ENCODE data around the gene SYNE1. TPM values are rescaled to one million over a fixed set of nuclear protein-coding genes. Genes with fewer than 3 reads are reported as not detected.
A peak's percentile ranks its signal among the peaks of the same experiment; 100 is the strongest.

Gene SYNE1
- total RNA-seq, 1 donor from 2014 or later, result 233 TPM

DNA sequence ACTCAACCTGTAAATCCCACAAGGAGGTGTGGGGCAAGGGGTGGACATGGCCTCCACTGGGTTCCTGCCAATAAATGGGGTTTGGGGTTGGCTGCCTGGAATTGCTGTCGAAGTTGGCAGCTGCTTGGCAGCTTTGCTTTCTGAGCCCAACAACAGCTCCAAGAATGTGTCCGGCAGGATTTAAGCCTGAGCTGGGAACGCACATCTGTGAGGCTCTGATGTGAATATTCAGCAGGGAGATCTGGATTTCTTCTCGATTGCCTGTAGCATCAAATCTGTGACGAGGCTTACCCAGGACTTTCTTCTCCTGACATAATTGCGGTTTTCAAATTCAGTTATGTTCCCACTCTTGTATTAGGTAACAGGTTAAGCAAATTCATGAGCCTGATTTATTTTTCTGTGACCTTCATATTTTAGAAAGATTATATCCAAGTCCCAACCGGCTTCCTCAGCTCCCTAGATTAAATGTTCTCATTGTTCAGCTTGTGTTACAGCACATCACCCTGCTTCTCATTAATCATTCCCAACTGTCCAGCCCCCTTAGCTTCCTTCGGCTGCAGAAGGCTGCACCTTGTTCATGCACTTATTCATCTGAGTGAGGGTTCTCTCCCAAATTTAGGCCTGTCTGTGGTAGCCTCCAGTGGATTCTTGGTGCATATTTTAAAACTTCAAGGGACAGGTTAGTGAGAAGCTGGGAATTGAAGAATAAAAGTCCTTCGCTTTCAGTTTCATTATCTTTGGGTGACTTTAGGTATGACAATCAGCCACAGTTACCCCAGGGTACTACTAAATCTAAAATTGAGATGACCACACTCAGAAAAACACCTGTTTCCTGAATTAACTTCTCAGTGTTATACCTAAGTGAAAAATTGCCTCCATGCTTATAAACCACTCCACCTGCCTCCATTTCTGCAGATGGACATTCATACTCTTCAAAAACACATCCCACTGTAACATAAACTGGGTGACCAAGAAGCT lies 519.7 kb downstream of the SYNE1 start:
- DNase-seq (ENCODE audit: low spot score in 2 of 2), result no peak
- Histone ChIP-seq H3K9me3 (no peaks in the 10 kb centered on the region), H3K4me1 (peaks cover 0 to 3% of the 10 kb centered on the region in 2 donors), H3K27ac (peak overlapping the region in 1 of 2 donors; percentile 17), H3K36me3 (peaks cover 27 to 31% of the 10 kb centered on the region in 2 donors), H3K4me3 (no peak overlapping the region), H3K27me3 (no peaks in the 10 kb centered on the region)
- TF ChIP-seq, protein P1, sequence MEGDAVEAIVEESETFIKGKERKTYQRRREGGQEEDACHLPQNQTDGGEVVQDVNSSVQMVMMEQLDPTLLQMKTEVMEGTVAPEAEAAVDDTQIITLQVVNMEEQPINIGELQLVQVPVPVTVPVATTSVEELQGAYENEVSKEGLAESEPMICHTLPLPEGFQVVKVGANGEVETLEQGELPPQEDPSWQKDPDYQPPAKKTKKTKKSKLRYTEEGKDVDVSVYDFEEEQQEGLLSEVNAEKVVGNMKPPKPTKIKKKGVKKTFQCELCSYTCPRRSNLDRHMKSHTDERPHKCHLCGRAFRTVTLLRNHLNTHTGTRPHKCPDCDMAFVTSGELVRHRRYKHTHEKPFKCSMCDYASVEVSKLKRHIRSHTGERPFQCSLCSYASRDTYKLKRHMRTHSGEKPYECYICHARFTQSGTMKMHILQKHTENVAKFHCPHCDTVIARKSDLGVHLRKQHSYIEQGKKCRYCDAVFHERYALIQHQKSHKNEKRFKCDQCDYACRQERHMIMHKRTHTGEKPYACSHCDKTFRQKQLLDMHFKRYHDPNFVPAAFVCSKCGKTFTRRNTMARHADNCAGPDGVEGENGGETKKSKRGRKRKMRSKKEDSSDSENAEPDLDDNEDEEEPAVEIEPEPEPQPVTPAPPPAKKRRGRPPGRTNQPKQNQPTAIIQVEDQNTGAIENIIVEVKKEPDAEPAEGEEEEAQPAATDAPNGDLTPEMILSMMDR (IDR thresholded peaks at IDR 0.05), result no peak
- intact Hi-C loops (cut with DNase I), result no loop called here

DNA sequence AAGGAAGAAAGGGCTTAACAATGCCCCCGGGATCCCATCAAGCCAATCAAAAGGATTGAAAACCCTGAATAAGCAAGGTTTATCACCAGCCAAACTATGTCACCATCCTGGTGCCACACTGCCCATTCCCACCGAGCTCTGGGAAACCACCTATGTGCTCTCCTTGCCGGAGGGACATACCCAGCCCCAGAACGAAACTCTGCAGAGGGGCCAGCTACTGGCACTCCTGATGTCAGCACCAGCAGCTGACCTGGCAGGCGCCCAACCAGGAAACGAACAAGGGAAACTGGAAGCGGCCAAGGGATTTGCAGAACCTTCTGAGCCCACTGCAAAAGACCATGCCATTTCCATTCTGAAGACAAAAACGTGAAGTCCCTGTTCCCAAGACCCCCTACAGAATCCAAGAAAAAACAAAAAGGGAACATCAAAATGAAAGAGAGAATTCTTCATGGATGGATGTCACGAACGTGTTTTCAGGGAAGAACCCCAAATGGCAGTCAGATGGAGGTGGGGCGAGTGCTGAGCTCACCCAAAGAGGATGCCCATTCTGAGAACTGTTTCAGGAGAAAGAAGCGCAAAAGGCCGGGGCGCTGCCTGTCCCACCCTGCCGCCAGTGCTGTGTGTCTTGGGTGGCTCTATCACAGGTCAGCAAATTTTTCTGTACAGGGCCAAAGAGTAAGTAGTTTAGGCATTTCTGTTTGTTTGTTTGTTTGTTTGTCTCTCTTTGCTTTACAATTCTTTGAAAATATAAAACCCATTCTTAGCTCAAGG lies 524.5 kb downstream of the SYNE1 start:
- Histone ChIP-seq H3K36me3 (no peaks in the 10 kb centered on the region), H3K27ac (peak overlapping the region; percentile 70 to 80), H3K4me3 (no peak overlapping the region), H3K9me3 (no peaks in the 10 kb centered on the region), H3K4me1 (peaks cover 6 to 20% of the 10 kb centered on the region in 2 donors), H3K27me3 (no peaks in the 10 kb centered on the region)
- intact Hi-C loops (cut with DNase I), result no loop called here
- TF ChIP-seq, protein P1 (IDR thresholded peaks at IDR 0.05), result no peak
- peak in 1 of 2 donors; percentile 76 for DNase-seq (ENCODE audit: low spot score in 2 of 2)

DNA sequence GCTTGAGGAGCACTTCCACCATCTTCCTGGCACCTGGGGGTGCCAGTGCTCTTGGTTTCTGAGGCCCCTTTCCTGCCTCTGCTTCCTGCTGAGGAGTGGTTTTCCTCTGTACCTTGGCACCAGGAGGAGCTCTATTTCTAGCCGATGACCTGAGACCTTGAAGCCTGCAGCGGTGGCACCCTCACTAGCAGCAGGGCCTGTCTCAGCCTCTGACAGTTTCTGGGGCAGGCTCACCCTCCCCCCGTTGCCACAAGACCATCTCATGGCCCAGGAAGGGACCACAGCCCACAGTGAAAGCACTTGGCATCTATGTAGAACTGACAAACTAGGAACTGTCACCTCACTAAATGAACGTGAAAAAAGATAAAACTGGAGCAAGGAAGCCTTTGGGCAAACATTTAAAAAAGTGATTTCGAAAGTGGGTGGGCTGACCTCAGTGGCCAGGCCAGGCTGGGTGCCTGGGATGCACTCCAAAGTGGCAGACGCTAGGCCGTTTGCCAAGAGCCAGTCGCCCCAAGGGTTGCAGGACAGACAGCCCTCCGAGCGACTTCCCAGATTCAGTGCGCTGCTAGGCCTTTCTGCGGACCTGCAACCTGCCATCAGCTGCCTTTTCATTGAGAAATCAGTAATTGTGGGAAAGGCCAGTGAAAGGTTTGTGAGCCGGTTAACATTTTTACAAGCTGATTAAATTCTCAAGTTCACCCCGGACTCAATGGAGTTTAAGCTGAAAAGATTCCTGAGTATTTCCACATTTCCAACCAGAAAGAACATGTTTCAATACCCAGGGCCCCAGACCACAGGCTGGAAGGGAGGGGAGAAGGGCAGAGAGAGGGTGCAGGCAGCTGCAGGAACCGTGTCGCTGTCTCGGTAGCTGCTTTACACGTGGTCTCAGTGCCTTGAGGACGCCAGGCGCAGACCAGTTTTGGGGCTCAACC lies 526.0 kb downstream of the SYNE1 start:
- TF ChIP-seq, protein P1 (IDR thresholded peaks at IDR 0.05), result no peak
- Histone ChIP-seq H3K4me3 (peak overlapping the region in 1 of 2 donors; percentile 9), H3K9me3 (no peaks in the 10 kb centered on the region), H3K27me3 (no peaks in the 10 kb centered on the region), H3K27ac (peak overlapping the region; percentile 70 to 80), H3K36me3 (no peaks in the 10 kb centered on the region), H3K4me1 (peaks cover 6 to 17% of the 10 kb centered on the region in 2 donors)
- no peak for DNase-seq (ENCODE audit: low spot score in 2 of 2)
- intact Hi-C loops (cut with DNase I), result no loop called here

DNA sequence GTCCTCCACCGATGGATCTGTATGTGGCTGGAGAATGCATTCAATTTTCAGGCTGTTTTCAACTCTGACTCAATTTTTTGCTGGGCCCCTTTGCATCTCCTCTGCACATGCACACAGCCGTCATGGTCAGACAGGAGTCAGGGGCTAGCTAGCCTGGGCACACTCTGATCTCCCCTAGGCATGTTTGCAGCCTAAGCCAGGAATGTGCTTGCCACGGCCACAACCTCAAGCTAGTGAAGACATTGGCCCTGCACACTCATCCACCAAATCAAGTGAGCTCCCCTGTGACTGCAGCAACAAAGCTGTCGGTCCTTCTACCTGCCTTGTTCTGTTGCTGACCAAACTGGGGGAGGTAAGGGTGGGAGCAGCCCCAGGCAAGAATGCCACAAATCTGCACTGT lies 529.2 kb downstream of the SYNE1 start:
- Histone ChIP-seq H3K36me3 (no peaks in the 10 kb centered on the region), H3K9me3 (no peaks in the 10 kb centered on the region), H3K4me3 (no peak overlapping the region), H3K27ac (no peak overlapping the region), H3K4me1 (peaks cover 6 to 17% of the 10 kb centered on the region in 2 donors), H3K27me3 (no peaks in the 10 kb centered on the region)
- intact Hi-C loops (cut with DNase I), result loop anchor here (10.0 kb wide), 1 partner anchor 813 kb away; no protein-coding TSS in a partner anchor
- TF ChIP-seq, protein P1 (IDR thresholded peaks at IDR 0.05), result no peak
- no peak for DNase-seq (ENCODE audit: low spot score in 2 of 2)

DNA sequence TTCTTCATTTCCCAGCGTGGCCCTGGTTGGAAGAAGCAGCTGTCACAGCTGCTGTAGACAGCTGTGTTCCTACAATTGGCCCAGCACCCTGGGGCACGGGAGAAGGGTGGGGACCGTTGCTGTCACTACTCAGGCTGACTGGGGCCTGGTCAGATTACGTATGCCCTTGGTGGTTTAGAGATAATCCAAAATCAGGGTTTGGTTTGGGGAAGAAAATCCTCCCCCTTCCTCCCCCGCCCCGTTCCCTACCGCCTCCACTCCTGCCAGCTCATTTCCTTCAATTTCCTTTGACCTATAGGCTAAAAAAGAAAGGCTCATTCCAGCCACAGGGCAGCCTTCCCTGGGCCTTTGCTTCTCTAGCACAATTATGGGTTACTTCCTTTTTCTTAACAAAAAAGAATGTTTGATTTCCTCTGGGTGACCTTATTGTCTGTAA lies 537.0 kb downstream of the SYNE1 start:
- TF ChIP-seq, protein P1 (IDR thresholded peaks at IDR 0.05), result no peak
- no peaks in the 10 kb centered on the region for H3K36me3 ChIP-seq
- peaks cover 0 to 8% of the 10 kb centered on the region in 2 donors for H3K4me1 ChIP-seq
- H3K4me3 ChIP-seq, result no peak overlapping the region
- DNase-seq (ENCODE audit: low spot score in 2 of 2), result peak in 1 of 2 donors; percentile 73
- no peaks in the 10 kb centered on the region for H3K27me3 ChIP-seq
- intact Hi-C loops (cut with DNase I), result loop anchor here (10.0 kb wide), 1 partner anchor 805 kb away; no protein-coding TSS in a partner anchor
- no peaks in the 10 kb centered on the region for H3K9me3 ChIP-seq
- H3K27ac ChIP-seq, result peak overlapping the region; percentile 21 to 45

Measured in ascending aorta (tissue), 2 donors.